Activated naive CD4-positive, alpha-beta T cell treated with anti-CD3 and anti-CD28 coated beads for 36 hours (primary cell): Measurements from ENCODE around the gene TENT5A. TPM values are rescaled to one million over a fixed set of nuclear protein-coding genes. Genes with fewer than 3 reads are reported as not detected.

Source experiments
- CTCF ChIA-PET: fragments of 350-600 bp; sonication (Branson Sonifier 250); formaldehyde crosslinking; loops from one replicate; lab custom pipeline; 2021; ENCODE audit warnings: antibody characterized with exemption; lab: Charles Lee
- DNase-seq: peaks from one replicate; pipeline ENCODE4 v3.0.0-alpha.2; 2020
- H3K27ac Mint-ChIP-seq: one replicate; pipeline ENCODE4 v1.8.0; 2021; ENCODE audit warnings: mild to moderate bottlenecking, mixed read lengths
- H3K27me3 Mint-ChIP-seq: one replicate; pipeline ENCODE4 v1.8.0; 2021; ENCODE audit warnings: low read depth, mixed read lengths
- H3K36me3 Mint-ChIP-seq: one replicate; pipeline ENCODE4 v1.8.0; 2021; ENCODE audit warnings: low read depth, mixed read lengths
- H3K4me1 Mint-ChIP-seq: one replicate; pipeline ENCODE4 v1.8.0; 2021; ENCODE audit warnings: low read depth, mixed read lengths
- H3K4me3 Mint-ChIP-seq: one replicate; pipeline ENCODE4 v1.8.0; 2021; ENCODE audit warnings: mild to moderate bottlenecking, moderate library complexity, mixed read lengths
- H3K9me3 Mint-ChIP-seq: one replicate; pipeline ENCODE4 v1.8.0; 2021; ENCODE audit warnings: mixed read lengths
- intact Hi-C: fragments of 100-400 bp; cut with micrococcal nuclease; formaldehyde crosslinking; loops from one replicate; pipeline ENCODE4 v1.15.1; 2023
- total RNA-seq, 2 experiments: library from RNA; stranded (reverse); gene quantifications; one replicate each; pipeline ENCODE4 v1.2.3, GENCODE V29; 2021

Gene TENT5A
- total RNA-seq, 2 experiments from 2014 or later: 0.72 to 1.0 TPM

DNA sequence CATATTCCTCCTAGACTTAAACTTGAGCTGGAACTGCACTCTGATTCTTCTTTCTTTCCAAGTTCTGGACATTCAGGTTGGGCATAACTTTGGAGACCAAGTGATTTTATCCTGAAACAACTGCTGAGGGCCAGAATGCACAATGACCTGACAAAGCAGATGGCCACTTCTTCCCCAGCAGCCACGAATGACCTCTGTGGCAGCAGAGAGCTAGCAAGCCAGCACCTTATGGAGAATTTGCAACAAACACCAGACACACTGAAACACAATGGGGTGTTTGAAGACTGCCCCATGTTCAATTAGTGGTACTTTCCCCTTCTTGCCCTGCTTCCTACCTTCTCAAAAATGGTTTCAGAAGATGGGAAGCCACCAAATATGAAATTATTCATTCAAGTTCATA, 4.2 kb upstream of the TENT5A start:
- Mint-ChIP-seq H3K4me3 (no peak overlapping the region), H3K27ac (no peak overlapping the region), H3K36me3 (no peaks in the 10 kb centered on the region), H3K4me1 (no peaks in the 10 kb centered on the region), H3K9me3 (no peaks in the 10 kb centered on the region), H3K27me3 (peaks cover 6% of the 10 kb centered on the region)
- DNase-seq: no peak
- CTCF ChIA-PET: interaction anchor here (0.5 to 1.2 kb wide), 2 partner anchors 153 to 1155 kb away, joined by 3 read pairs; no protein-coding TSS in a partner anchor
- intact Hi-C loops: loop anchor here (10.0 kb wide), 1 partner anchor 1212 kb away; no protein-coding TSS in a partner anchor

DNA sequence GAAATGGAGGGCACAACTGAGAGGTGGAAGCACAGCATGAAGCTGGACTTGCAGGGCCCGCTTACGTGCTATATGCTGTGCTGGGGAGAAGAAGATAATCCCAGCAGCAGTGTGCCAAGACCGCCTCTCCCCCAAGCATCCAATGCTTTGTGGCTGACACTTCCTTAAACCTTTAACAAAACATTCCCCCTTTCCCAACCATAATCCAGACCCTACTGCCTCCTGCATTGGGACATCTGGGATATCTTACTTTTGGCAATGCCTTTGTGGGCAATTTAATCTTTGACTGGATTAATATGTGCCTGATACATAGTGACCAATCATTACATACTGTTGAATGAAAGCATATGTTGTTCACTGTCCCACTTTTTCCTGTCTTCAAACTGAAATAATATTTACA, 3.1 kb upstream of the TENT5A start:
- Mint-ChIP-seq H3K4me3 (no peak overlapping the region), H3K27ac (no peak overlapping the region), H3K36me3 (peaks cover 1% of the 10 kb centered on the region), H3K4me1 (peaks cover 10% of the 10 kb centered on the region), H3K9me3 (no peaks in the 10 kb centered on the region), H3K27me3 (peaks cover 12% of the 10 kb centered on the region)
- DNase-seq: no peak
- CTCF ChIA-PET: interaction anchor here (0.6 kb wide), 1 partner anchor 1417 kb away, joined by 4 read pairs; no protein-coding TSS in a partner anchor
- intact Hi-C loops: loop anchor here (10.0 kb wide), 1 partner anchor 1211 kb away; no protein-coding TSS in a partner anchor

DNA sequence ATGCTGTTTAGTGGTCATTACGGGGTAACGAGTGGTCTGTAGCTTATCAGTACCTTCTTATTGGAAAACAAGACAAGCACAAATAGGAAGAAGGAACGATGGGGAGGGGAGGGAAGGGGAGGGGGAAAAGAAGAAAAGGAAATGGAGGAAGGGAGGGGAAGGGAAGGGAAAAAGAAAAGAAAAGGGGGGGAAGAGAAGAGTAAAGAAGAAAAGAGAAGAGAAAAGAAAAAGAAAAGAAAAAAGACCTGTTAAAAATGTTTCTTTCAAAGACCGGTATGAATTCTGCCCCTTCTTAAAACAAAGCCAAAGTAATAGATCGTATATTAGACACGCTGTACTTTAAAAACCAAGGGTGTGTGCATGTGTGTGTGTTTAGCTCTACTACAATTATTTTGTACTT, 2.4 kb upstream of the TENT5A start:
- H3K4me3 Mint-ChIP-seq: no peak overlapping the region
- no peak for DNase-seq
- CTCF ChIA-PET: interaction anchor here (0.7 kb wide), 1 partner anchor 130 kb away, joined by 3 read pairs; no protein-coding TSS in a partner anchor
- H3K9me3 Mint-ChIP-seq: no peaks in the 10 kb centered on the region
- no peak overlapping the region for H3K27ac Mint-ChIP-seq
- H3K4me1 Mint-ChIP-seq: peaks cover 16% of the 10 kb centered on the region
- H3K27me3 Mint-ChIP-seq: peaks cover 12% of the 10 kb centered on the region
- intact Hi-C loops: loop anchor here (1.0 to 10.0 kb wide), 10 partner anchors 168 to 1978 kb away; no protein-coding TSS in a partner anchor
- H3K36me3 Mint-ChIP-seq: peaks cover 1% of the 10 kb centered on the region

DNA sequence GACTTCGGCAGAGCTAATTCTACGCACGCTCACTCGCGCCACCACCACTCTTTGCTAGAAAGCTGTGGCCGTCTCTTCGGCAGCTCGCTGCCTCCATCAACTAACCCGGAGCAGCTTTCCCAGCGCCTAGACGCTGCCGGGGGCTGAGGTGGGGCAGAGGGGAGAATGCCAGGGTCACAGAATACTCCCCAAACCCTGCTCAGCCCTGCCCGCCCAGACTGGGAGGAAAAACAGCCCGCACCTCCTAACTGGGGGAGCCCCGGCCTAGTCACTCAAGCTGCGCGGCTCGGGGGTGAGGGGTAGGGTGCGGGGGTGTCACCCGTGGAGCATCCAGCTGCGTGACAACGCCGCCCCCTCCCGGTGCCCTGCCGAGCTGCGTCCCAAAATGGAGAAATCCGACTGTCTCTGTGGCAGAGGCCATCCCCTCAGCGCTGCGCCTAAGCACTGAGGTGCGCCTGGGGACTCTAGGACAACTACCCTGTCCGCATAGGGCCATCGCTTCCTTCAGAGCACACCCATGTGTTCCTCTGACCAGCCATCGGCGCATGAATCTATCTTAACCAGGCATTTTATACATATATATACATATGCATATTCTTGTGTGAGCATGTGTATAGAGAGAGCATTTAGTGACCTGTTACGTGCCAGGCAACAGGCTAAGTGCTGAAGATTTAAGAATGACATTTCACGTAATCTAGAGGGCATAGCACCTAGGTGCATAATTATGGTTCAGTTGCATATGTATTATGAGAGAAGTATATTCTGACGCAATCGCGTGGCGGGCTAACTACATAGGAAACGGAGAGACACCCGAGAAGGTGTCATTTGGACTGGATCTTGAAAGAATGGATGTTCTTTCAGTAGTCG, 1.5 kb upstream of the TENT5A start:
- Mint-ChIP-seq H3K27ac (no peak overlapping the region), H3K4me3 (peak overlapping the region; percentile 88), H3K9me3 (no peaks in the 10 kb centered on the region), H3K36me3 (peaks cover 1% of the 10 kb centered on the region), H3K4me1 (peaks cover 25% of the 10 kb centered on the region), H3K27me3 (peaks cover 12% of the 10 kb centered on the region)
- intact Hi-C loops: loop anchor here (1.0 to 10.0 kb wide), 13 partner anchors 167 to 1977 kb away; partner anchors contain the start of gene UBE3D
- CTCF ChIA-PET: interaction anchor here (0.5 to 1.3 kb wide), 10 partner anchors 14 to 1750 kb away, joined by 3 to 6 read pairs (median 3); partner anchors contain the start of gene TTK
- DNase-seq: peak; percentile 92

DNA sequence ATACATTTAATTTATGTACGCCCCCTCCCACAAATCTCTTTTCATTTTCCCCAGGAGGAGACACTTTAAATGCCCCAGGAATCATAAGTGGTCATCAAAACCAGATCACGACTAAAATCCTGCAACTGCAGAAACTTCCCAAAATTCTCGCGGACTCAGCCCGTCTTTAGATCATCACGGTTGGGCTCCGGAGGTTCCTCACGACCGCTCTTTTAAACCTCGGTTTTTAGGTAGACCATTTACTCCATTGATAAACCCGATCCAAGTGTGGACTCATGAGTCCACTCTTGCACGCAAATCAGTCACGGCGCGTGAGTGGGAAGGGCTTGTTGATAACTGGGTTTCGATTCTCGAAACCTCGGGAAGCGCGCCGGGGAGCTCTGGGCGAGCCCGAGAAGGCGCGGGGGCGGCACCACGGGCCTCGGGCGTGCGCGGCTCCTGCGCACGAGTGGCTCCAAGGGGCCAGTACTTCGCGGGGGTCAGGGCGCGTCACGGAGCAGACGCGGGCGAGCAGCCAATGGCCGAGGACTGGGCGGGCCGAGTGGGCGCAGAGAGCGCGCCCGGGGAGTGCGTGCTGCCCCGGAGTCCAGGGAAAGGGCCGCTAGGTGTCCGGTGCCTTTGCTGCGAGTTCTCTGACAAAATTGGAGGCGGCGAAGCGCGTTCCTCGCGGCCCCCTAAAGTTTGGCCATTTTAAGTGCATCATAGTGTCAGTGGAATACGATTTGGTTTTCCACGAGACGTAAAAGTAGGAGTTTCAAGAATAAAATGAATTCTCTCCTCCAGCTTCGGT, 635 bp upstream of the TENT5A start:
- peaks cover 28% of the 10 kb centered on the region for H3K4me1 Mint-ChIP-seq
- CTCF ChIA-PET: interaction anchor here (0.5 to 1.3 kb wide), 10 partner anchors 13 to 1975 kb away, joined by 3 to 6 read pairs (median 3); partner anchors contain the start of gene TTK
- H3K27ac Mint-ChIP-seq: peak overlapping the region; percentile 77
- peaks cover 1% of the 10 kb centered on the region for H3K36me3 Mint-ChIP-seq
- peak; percentile 38 for DNase-seq
- intact Hi-C loops: loop anchor here (1.0 to 10.0 kb wide), 17 partner anchors 25 to 1976 kb away; partner anchors contain the start of genes BCKDHB, IBTK, PGM3 and RWDD2A
- H3K9me3 Mint-ChIP-seq: no peaks in the 10 kb centered on the region
- peak overlapping the region; percentile 88 for H3K4me3 Mint-ChIP-seq
- H3K27me3 Mint-ChIP-seq: peaks cover 12% of the 10 kb centered on the region

DNA sequence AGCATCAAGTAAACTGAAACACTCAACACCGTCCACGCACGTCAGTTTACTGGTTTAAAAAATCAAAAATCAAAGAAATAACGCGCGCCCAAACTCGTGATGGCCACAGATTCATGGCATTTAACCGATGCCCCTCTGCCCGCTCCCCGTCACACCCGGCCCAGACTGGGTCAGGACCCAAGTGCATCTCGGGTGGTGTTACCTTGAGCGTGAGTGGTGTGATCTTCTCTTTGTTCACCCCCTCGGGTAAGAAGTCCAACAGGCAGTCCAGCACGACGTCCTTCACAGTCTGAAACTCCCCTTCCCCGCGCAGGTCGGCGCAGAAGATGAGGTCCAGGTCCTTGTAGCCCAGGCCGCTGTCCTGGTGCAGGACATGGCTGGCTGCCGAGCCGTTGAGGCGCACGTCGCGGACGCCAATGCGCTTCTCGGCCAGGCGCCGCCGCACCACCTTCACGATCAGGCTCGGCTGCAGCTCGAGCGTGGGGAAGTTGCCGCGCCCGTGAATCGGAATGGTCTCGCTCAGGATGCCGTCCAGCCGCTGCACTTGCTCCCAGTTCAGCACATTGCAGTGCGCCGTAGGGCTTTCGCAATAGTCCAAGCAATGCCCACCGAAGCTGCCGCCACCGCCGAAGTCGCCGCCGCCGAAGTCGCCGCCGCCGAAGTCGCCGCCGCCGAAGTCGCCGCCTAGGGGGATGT, 945 bp downstream of the TENT5A start:
- peak overlapping the region; percentile 30 for H3K27ac Mint-ChIP-seq
- CTCF ChIA-PET: no interaction called here
- peak overlapping the region; percentile 88 for H3K4me3 Mint-ChIP-seq
- peaks cover 1% of the 10 kb centered on the region for H3K36me3 Mint-ChIP-seq
- H3K4me1 Mint-ChIP-seq: peaks cover 28% of the 10 kb centered on the region
- intact Hi-C loops: loop anchor here (1.0 to 10.0 kb wide), 16 partner anchors 23 to 1974 kb away; partner anchors contain the start of genes BCKDHB, IBTK, PGM3 and RWDD2A
- H3K9me3 Mint-ChIP-seq: no peaks in the 10 kb centered on the region
- H3K27me3 Mint-ChIP-seq: peaks cover 9% of the 10 kb centered on the region
- peak; percentile 27 for DNase-seq

DNA sequence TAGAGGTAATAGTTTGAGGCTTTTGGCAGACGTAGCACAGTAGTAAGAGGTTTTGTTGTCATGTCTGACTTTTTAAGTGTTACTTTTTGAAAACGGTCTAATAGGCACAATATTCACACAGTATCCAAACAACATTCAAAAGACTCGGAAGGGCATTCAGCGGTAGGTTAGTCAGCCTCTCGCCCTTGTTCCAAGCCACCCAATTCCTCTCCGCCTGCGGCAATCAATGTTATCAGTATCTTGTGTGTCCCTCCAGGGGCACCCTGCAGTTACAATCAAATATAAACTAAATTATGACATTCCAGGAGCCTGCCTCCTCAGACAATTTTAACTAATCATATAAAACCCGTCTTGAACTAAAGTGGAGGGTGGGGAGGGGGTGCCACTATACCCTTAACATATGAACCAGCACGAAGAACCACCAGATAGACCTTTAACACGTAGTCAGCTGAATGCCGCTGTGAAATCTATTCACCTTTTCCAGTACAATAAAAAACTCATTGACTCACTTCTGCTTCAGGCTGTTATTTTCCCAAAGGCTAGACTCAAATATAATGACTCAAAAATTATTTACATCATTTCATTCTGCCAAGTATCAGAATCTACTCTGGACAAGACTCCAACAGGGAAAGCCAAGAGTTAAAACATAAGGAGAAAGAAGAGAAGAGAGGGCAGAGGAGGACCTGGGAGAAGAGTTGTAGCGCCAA, 1.6 kb downstream of the TENT5A start:
- Mint-ChIP-seq H3K27me3 (peaks cover 9% of the 10 kb centered on the region), H3K36me3 (peaks cover 1% of the 10 kb centered on the region), H3K4me1 (peaks cover 28% of the 10 kb centered on the region), H3K9me3 (no peaks in the 10 kb centered on the region), H3K4me3 (peak overlapping the region; percentile 88), H3K27ac (no peak overlapping the region)
- CTCF ChIA-PET: interaction anchor here (1.1 kb wide), 1 partner anchor 9 kb away, joined by 3 read pairs; no protein-coding TSS in a partner anchor
- DNase-seq: no peak
- intact Hi-C loops: loop anchor here (5.0 to 10.0 kb wide), 7 partner anchors 164 to 1974 kb away; no protein-coding TSS in a partner anchor

DNA sequence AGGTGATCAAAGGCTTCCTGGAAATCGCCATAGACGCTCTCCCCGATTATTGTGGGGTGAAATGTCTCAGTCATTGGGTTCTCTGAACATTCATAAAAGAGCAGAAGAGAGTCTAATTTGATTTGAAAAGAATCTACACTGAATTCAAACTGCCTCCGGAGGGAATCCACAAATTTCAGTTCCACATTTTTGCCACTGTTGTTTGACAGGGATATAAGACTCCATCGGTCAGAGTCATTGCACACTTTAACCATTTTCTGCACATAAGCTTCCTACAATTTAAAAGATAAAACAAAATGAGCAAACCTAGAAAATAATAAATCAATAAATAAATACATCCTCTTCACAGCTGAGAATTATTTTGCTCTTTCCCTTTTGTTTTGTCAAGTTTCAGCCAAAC, 2.3 kb downstream of the TENT5A start:
- H3K9me3 Mint-ChIP-seq: no peaks in the 10 kb centered on the region
- intact Hi-C loops: loop anchor here (5.0 to 10.0 kb wide), 7 partner anchors 163 to 1973 kb away; no protein-coding TSS in a partner anchor
- H3K4me1 Mint-ChIP-seq: peaks cover 30% of the 10 kb centered on the region
- CTCF ChIA-PET: interaction anchor here (1.1 kb wide), 1 partner anchor 8 kb away, joined by 3 read pairs; no protein-coding TSS in a partner anchor
- peak overlapping the region; percentile 88 for H3K4me3 Mint-ChIP-seq
- no peak overlapping the region for H3K27ac Mint-ChIP-seq
- peaks cover 9% of the 10 kb centered on the region for H3K27me3 Mint-ChIP-seq
- peaks cover 1% of the 10 kb centered on the region for H3K36me3 Mint-ChIP-seq
- no peak for DNase-seq

DNA sequence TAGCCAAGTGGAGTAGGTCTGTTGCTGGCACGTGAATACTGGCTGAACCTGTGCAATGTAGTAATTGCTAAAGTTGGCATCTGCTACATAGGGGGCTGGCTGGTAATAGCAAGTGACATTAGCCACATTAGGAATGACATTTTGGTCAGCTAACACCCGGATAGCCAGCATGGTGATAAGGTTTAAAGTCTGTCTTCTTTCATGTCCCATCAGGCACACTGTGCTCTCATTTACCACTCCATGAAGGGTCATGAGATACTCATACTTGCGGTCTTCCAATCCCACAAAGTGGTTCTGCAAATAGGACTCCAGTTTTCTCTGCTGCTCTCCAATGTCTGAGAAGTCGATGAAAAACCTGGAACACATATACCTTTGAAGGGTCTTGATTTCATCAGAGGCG, 2.8 kb downstream of the TENT5A start:
- CTCF ChIA-PET: interaction anchor here (1.1 kb wide), 1 partner anchor 7 kb away, joined by 3 read pairs; no protein-coding TSS in a partner anchor
- no peaks in the 10 kb centered on the region for H3K9me3 Mint-ChIP-seq
- DNase-seq: no peak

DNA sequence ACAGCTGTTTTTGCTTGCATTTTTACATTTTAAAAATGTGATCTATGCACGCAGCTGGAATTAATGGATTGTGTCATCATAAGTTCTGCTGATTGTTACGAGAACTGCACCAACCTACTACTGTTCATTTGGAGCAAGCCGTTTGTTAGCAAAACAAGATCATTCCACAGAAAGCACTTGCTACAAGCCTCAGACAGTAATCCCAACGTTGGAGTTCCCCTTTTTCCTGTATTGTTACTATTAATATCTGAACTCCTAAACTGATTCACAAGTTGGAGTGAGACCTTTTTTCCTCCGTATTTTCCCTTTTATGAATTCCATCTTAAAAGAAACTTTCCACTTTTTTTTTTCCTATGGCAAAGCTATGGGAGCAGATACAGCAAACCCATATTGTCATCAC, 3.5 kb downstream of the TENT5A start:
- Mint-ChIP-seq H3K4me3 (no peak overlapping the region), H3K9me3 (no peaks in the 10 kb centered on the region), H3K27ac (no peak overlapping the region), H3K27me3 (peaks cover 7% of the 10 kb centered on the region), H3K36me3 (peaks cover 1% of the 10 kb centered on the region), H3K4me1 (peaks cover 35% of the 10 kb centered on the region)
- DNase-seq: no peak
- intact Hi-C loops: no loop called here
- CTCF ChIA-PET: no interaction called here

More for the DNA sequence above, 2.8 kb downstream of the TENT5A start:
- Mint-ChIP-seq H3K36me3 (peaks cover 1% of the 10 kb centered on the region), H3K27ac (no peak overlapping the region), H3K4me3 (no peak overlapping the region), H3K4me1 (peaks cover 33% of the 10 kb centered on the region), H3K27me3 (peaks cover 9% of the 10 kb centered on the region)
- intact Hi-C loops: loop anchor here (5.0 to 10.0 kb wide), 7 partner anchors 162 to 1972 kb away; no protein-coding TSS in a partner anchor
